ENCODE data around the gene UBAP2. TPM values are rescaled to one million over a fixed set of nuclear protein-coding genes. Genes with fewer than 3 reads are reported as not detected.
A peak's percentile ranks its signal among the peaks of the same experiment; 100 is the strongest.

Gene UBAP2
- total and polyA plus RNA-seq, 8 donors = 28.2 to 40.3 (median 36.3) TPM

DNA sequence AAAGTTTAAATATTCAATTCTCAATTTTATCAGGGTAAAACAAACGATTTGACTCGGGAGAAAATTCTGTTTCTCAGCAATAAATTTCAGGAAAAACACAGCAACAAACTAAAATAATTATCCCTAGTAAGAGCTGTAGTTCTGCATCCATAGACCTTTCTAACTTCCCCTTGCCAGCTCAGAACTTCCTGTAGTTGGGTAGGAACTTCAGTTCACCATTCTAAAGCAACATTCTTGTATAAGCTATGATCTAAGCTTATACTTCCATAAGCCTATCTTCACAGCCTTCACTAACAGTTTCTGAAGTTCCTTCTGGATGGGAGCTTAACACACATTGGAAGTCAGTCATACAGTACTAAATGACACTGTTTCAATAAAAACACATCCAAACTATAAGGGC is 96.6 kb downstream of the UBAP2 start:
- peaks cover 0 to 65% of the 10 kb centered on the region in 2 donors for H3K36me3 ChIP-seq

DNA sequence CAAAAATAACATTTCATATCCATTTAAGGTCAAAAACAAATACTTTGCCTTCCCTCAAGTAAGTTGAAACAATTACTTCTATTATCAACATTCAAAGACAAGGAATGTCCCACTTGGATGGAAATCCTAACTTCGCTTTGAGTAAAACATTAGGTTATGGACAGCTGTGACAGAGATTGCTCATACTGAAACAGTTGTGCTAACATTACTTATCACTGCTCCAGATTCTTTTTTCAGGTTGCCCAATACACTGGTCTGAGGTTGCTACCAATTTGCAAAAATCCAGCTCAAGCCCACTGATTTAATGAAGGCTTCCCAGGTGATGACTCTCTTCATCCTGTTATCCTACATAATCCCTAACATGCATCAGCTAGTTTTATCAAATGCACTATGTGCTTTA is 98.3 kb downstream of the UBAP2 start:
- Histone ChIP-seq H3K9me3 (no peaks in the 10 kb centered on the region), H3K27ac (no peak overlapping the region), H3K27me3 (no peaks in the 10 kb centered on the region), H3K36me3 (peaks cover 0 to 58% of the 10 kb centered on the region in 2 donors), H3K4me3 (no peak overlapping the region), H3K4me1 (peaks cover 0 to 5% of the 10 kb centered on the region in 2 donors)
- no peak for ATAC-seq
- TF ChIP-seq, protein P1, sequence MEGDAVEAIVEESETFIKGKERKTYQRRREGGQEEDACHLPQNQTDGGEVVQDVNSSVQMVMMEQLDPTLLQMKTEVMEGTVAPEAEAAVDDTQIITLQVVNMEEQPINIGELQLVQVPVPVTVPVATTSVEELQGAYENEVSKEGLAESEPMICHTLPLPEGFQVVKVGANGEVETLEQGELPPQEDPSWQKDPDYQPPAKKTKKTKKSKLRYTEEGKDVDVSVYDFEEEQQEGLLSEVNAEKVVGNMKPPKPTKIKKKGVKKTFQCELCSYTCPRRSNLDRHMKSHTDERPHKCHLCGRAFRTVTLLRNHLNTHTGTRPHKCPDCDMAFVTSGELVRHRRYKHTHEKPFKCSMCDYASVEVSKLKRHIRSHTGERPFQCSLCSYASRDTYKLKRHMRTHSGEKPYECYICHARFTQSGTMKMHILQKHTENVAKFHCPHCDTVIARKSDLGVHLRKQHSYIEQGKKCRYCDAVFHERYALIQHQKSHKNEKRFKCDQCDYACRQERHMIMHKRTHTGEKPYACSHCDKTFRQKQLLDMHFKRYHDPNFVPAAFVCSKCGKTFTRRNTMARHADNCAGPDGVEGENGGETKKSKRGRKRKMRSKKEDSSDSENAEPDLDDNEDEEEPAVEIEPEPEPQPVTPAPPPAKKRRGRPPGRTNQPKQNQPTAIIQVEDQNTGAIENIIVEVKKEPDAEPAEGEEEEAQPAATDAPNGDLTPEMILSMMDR (IDR thresholded peaks at IDR 0.05) = no peak
- no peak for DNase-seq
- intact Hi-C loops (cut with DNase I) = no loop called here

More for the DNA sequence above, 96.6 kb downstream of the UBAP2 start:
- no peaks in the 10 kb centered on the region for H3K9me3 ChIP-seq
- intact Hi-C loops (cut with DNase I) = no loop called here
- H3K27ac ChIP-seq = no peak overlapping the region
- no peaks in the 10 kb centered on the region for H3K27me3 ChIP-seq
- ATAC-seq (peak; percentile 25), DNase-seq (no peak)
- TF ChIP-seq, protein P1 (IDR thresholded peaks at IDR 0.05) = no peak
- no peak overlapping the region for H3K4me3 ChIP-seq
- peaks cover 0 to 5% of the 10 kb centered on the region in 2 donors for H3K4me1 ChIP-seq

DNA sequence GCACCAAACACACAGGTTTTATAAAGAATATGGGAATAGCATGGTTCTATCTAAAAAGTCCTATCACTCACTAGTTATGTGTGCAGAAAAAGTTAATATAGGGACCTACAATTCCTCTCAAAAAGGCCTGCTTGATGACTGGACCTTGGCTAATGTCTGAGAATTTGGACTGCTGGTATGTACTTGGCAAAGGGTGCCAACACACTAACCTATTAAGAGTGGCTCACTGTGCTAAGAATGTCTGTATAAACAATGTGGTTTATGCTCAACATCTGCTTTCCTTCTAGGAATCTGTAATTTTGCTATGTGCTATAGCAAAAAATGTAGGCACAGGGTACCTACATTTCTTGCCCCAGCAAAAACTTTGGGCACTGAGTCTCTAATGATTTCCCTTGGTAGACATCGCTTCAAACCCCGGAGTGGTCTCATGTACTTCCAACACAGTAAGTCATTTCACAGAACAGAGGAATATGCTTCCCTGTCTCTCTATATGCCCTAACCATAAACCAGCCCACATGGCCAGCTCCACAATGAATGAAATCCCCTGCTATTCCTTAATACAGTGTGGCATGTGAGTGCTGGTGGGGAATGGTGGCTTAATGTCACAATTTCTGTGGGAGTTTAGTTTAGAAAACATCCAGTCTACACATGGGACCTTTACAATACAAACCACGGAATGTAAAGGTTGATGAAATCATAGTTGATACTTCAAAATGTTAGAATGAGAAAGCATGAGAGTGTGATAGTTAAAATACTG is 101.7 kb downstream of the UBAP2 start:
- ATAC-seq = peak; percentile 81
- peaks cover 0 to 1% of the 10 kb centered on the region in 2 donors for H3K4me1 ChIP-seq
- H3K9me3 ChIP-seq = no peaks in the 10 kb centered on the region
- DNase-seq = no peak
- intact Hi-C loops (cut with DNase I) = no loop called here
- peaks cover 0 to 61% of the 10 kb centered on the region in 2 donors for H3K36me3 ChIP-seq
- no peaks in the 10 kb centered on the region for H3K27me3 ChIP-seq
- no peak overlapping the region for H3K27ac ChIP-seq
- TF ChIP-seq, protein P1 (IDR thresholded peaks at IDR 0.05) = no peak
- H3K4me3 ChIP-seq = no peak overlapping the region

DNA sequence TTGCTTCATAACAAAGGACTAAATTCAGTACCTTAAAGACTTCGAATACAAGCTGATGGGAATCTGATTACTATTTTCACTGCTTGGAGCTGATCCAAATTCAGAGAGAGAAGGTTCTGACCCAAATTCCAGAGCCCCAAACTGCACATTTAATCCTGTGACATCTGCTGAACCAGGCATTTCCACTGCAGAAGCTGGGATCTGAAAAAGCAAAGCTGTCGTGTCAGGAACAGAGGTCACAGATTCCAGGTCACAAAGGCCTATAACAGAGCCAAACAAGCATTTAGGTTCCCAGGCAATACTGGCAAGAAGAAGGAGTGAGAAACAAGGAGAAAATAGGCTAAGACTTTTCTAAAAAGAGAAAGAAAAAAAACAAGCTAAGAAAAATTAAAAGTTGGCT is 105.3 kb downstream of the UBAP2 start:
- DNase-seq (no peak), ATAC-seq (no peak)
- Histone ChIP-seq H3K27me3 (no peaks in the 10 kb centered on the region), H3K27ac (peak overlapping the region in 1 of 2 donors; percentile 10), H3K36me3 (peaks cover 0 to 77% of the 10 kb centered on the region in 2 donors), H3K9me3 (no peaks in the 10 kb centered on the region), H3K4me3 (no peak overlapping the region), H3K4me1 (no peaks in the 10 kb centered on the region)
- intact Hi-C loops (cut with DNase I) = no loop called here
- TF ChIP-seq, protein P1 (IDR thresholded peaks at IDR 0.05) = no peak

DNA sequence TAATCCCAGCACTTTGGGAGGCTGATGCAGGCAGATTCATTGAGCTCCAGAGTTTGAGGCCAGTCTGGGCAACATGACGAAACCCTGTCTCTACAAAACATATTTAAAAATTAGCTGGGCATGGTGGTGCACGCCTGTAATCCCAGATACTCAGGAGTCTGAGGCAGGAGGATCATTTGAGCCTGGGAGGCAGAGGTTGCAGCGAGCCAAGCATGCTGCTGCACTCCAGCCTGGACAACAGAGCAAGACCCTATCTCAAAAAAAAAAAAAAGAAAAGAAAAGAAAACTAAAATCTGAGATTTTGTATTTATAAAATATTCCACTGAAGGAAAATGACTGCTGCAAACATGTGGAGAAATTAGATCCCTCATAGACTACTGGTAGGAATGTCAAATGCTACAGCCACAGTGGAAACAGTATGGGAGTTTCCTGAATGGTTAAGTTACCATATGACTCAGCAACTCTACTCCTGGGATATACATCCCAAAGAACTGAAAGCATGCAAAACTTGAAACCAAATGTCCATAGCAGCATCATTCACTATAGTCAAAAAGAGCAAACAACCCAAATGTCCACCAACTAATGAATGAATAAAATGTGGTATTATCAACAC is 106.1 kb downstream of the UBAP2 start:
- Histone ChIP-seq H3K36me3 (peaks cover 0 to 77% of the 10 kb centered on the region in 2 donors), H3K4me1 (no peaks in the 10 kb centered on the region), H3K27me3 (no peaks in the 10 kb centered on the region), H3K9me3 (no peaks in the 10 kb centered on the region), H3K27ac (no peak overlapping the region), H3K4me3 (no peak overlapping the region)
- peak; percentile 44 for ATAC-seq
- TF ChIP-seq, protein P1 (IDR thresholded peaks at IDR 0.05) = no peak
- intact Hi-C loops (cut with DNase I) = no loop called here
- DNase-seq = no peak
